Panc1 (cell line): ENCODE measurements around the gene RSAD1. TPM values are rescaled to one million over a fixed set of nuclear protein-coding genes. Genes with fewer than 3 reads are reported as not detected.

ENCODE experiments used
- ATAC-seq: fragments of 200-7000 bp; cut with Tn5 transposase; 2 replicates; pipeline ENCODE4 v1.9.1; 2020; ENCODE audit warnings: mild to moderate bottlenecking, moderate library complexity
- BruUV-seq: library from RNA; stranded (reverse); fragments of 400-500 nt; replicated peaks from 2 replicates; lab custom pipeline; 2021; lab: Mats Ljungman, UMichigan
- CTCF ChIA-PET: fragments of 300-600 bp; sonication (Branson Sonifier 250); formaldehyde crosslinking; loops from one replicate; lab custom pipeline; 2022; ENCODE audit warnings: antibody characterized with exemption; lab: Charles Lee
- POLR2A ChIA-PET: fragments of 300-600 bp; sonication (Branson Sonifier 250); formaldehyde crosslinking; loops from one replicate; lab custom pipeline; 2022; ENCODE audit warnings: antibody characterized with exemption; lab: Charles Lee
- DNase-seq: peaks from one replicate; pipeline ENCODE4 v3.0.0-alpha.2; 2010; ENCODE audit warnings: low read depth, low spot score
- H3K27ac ChIP-seq: 2 replicates; pipeline ENCODE4 v1.5.1; 2011; ENCODE audit warnings: mild to moderate bottlenecking, low read length, inconsistent platforms
- H3K27me3 ChIP-seq: fragments of 200-500 bp; sonication (Bioruptor generic); 2 replicates; pipeline ENCODE4 v1.6.0; 2014; ENCODE audit warnings: low read length, inconsistent platforms; ENCODE audit not compliant: control insufficient read depth, insufficient read depth
- H3K36me3 ChIP-seq: fragments of 200-500 bp; sonication (Bioruptor generic); 2 replicates; pipeline ENCODE4 v1.5.1; 2014; ENCODE audit warnings: inconsistent platforms, mild to moderate bottlenecking, low read length, moderate library complexity; ENCODE audit not compliant: control insufficient read depth, insufficient read depth
- H3K4me1 ChIP-seq: 2 replicates; pipeline ENCODE4 v1.5.1; 2011; ENCODE audit warnings: inconsistent platforms, mild to moderate bottlenecking, low read length, moderate library complexity; ENCODE audit not compliant: control insufficient read depth, insufficient read depth
- H3K4me3 ChIP-seq, 2 experiments: 2 replicates each; pipeline ENCODE4 v1.5.1; 2011 to 2012; ENCODE audit warnings: low read depth in 2 of 2, low read length in 2 of 2, mild to moderate bottlenecking in 2 of 2, inconsistent platforms in 1 of 2, moderate library complexity in 1 of 2
- H3K9me3 ChIP-seq: fragments of 200-500 bp; sonication (Bioruptor generic); 2 replicates; pipeline ENCODE4 v1.5.1; 2014; ENCODE audit warnings: low read depth, mild to moderate bottlenecking, inconsistent platforms, low read length, moderate library complexity; ENCODE audit not compliant: control insufficient read depth, insufficient read depth
- CTCF ChIP-seq: fragments of 450-650 bp; IDR thresholded peaks from 2 replicates; pipeline ENCODE4 v1.5.1; 2017; ENCODE audit warnings: mild to moderate bottlenecking
- POLR2AphosphoS5 ChIP-seq: IDR thresholded peaks from 2 replicates; pipeline ENCODE4 v1.6.1; 2012; ENCODE audit warnings: mild to moderate bottlenecking, low read depth, low read length, moderate library complexity
- REST ChIP-seq, 2 experiments: IDR thresholded peaks; 2 replicates each; pipeline ENCODE4 v1.6.1; 2011 to 2012; ENCODE audit warnings: low read depth in 2 of 2, control low read depth in 1 of 2, low read length in 1 of 2, mild to moderate bottlenecking in 1 of 2, moderate library complexity in 1 of 2; ENCODE audit not compliant: insufficient read depth in 1 of 2
- SIN3A ChIP-seq: IDR thresholded peaks from 2 replicates; pipeline ENCODE4 v1.6.1; 2012; ENCODE audit warnings: low read depth, mild to moderate bottlenecking, low read length, moderate library complexity, borderline replicate concordance; ENCODE audit not compliant: insufficient read depth
- TCF7L2 ChIP-seq: IDR thresholded peaks from 2 replicates; pipeline ENCODE4 v1.6.1; 2011; ENCODE audit warnings: mild to moderate bottlenecking, low read depth, low read length, inconsistent platforms
- in situ Hi-C: cut with HindIII; loops from 2 replicates; pipeline ENCODE4 v1.10.0; 2016; ENCODE audit warnings: low sequenced_read_pairs, low pct_unique_long_range_greater_than_20kb
- intact Hi-C: fragments of 100-400 bp; cut with micrococcal nuclease; formaldehyde crosslinking; loops from one replicate; pipeline ENCODE4 v1.10.0; 2022; ENCODE audit not compliant: unreplicated experiment
- total RNA-seq: library from RNA; stranded (reverse); gene quantifications from one replicate; pipeline ENCODE4 v1.2.1, GENCODE V29; 2021; ENCODE audit not compliant: unreplicated experiment

Gene RSAD1
- total RNA-seq, 1 experiment from 2014 or later: 40.2 TPM

DNA sequence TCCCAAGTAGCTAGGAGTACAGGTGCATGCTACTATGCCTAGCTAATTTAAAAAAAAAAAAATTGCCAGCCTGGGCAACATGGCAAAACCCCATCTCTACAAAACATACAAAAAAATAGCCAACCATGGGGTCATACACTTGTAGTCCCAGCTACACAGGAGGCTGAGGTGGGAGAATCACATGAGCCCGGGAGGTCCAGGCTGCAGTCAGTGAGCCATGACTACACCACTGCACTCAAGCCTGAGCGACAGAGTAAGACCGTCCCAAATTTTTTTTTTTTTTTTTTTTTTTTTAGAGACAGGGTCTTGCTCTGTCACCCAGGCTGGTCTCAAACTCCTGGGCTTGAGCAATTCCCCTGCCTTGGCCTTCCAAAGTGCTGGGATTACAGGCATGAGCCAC lies 24.8 kb upstream of the RSAD1 start:
- intact Hi-C loops (no loop called here), in situ Hi-C loops (no loop called here)
- no peak overlapping the region for H3K4me3 ChIP-seq
- ChIA-PET POLR2A (interaction anchor here (0.7 kb wide), 1 partner anchor 49 kb away, joined by 9 read pairs; no protein-coding TSS in a partner anchor), CTCF (no interaction called here)
- no peak for ATAC-seq
- BruUV-seq: no TSS peak
- no peaks in the 10 kb centered on the region for H3K4me1 ChIP-seq
- TF ChIP-seq POLR2AphosphoS5 (no peak), SIN3A (no peak), CTCF (no peak), TCF7L2 (no peak), REST (IDR thresholded peaks at IDR 0.05; ENCODE audit: insufficient read depth in 1 of 2, low read depth in 2 of 2, low read length in 1 of 2) (no peak)
- no peak for DNase-seq
- H3K9me3 ChIP-seq: no peaks in the 10 kb centered on the region
- H3K27ac ChIP-seq: no peak overlapping the region
- no peaks in the 10 kb centered on the region for H3K36me3 ChIP-seq
- H3K27me3 ChIP-seq: no peaks in the 10 kb centered on the region

DNA sequence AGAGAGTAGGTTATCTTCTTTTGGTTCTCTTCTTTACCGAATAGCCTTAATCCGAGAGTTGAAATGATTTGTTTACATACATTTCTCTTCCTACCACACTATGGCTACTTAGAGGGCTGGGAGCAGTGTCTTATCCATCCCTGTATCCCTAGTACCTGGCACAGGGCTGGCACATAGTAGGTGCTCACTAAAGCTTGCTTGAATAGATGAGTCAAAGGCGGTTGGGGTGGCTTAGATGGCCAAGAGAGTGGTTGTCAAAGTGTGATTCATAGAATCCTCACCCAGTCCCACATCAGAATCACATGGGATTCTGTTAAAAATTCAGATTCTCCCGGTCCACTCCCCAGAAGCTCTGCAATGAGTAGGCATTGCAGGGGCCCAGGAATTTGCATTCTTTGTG lies 21.0 kb upstream of the RSAD1 start:
- DNase-seq (no peak), ATAC-seq (no peak)
- TF ChIP-seq SIN3A (no peak), CTCF (no peak), REST (IDR thresholded peaks at IDR 0.05; ENCODE audit: insufficient read depth in 1 of 2, low read depth in 2 of 2, low read length in 1 of 2) (no peak), POLR2AphosphoS5 (no peak), TCF7L2 (no peak)
- H3K27me3 ChIP-seq: no peaks in the 10 kb centered on the region
- no peaks in the 10 kb centered on the region for H3K36me3 ChIP-seq
- ChIA-PET CTCF (interaction anchor here (0.6 kb wide), 2 partner anchors 31 to 183 kb away, joined by 3 read pairs; partner anchors contain the start of genes ACSF2 and TMEM92), POLR2A (interaction anchor here (0.6 kb wide), 1 partner anchor 153 kb away, joined by 3 read pairs; no protein-coding TSS in a partner anchor)
- no peak overlapping the region for H3K4me3 ChIP-seq
- no TSS peak for BruUV-seq
- no peaks in the 10 kb centered on the region for H3K4me1 ChIP-seq
- H3K27ac ChIP-seq: no peak overlapping the region
- H3K9me3 ChIP-seq: no peaks in the 10 kb centered on the region
- in situ Hi-C loops: no loop called here
- intact Hi-C loops: no loop called here
